ENCODE measurements around the gene LINC01488.

The LINC01488 gene

GRCh38 chr11:69489031-69489745 lies 7.7 kb downstream of the LINC01488 start:
- no peak overlapping the region for H3K4me3 ChIP-seq (ENCODE audit: low read depth, low read length)
- DNase-seq (ENCODE audit: low read depth): no peak
- TF ChIP-seq CTCF (IDR thresholded peaks at IDR 0.05; ENCODE audit: insufficient read depth, low read depth, low read length, missing control alignments): no peak

- DNase-seq (ENCODE audit: low read depth): no peak
- TF ChIP-seq CTCF (IDR thresholded peaks at IDR 0.05; ENCODE audit: insufficient read depth, low read depth, low read length, missing control alignments): no peak
- H3K4me3 ChIP-seq (ENCODE audit: low read depth, low read length): no peak overlapping the region
These were observed 8.4 kb downstream of the LINC01488 start for GRCh38 chr11:69489746-69490365.

GRCh38 chr11:69490516-69490915 lies 9.1 kb downstream of the LINC01488 start:
- H3K4me3 ChIP-seq (ENCODE audit: low read depth, low read length): no peak overlapping the region
- TF ChIP-seq CTCF (IDR thresholded peaks at IDR 0.05; ENCODE audit: insufficient read depth, low read depth, low read length, missing control alignments): no peak
- DNase-seq (ENCODE audit: low read depth): no peak

GRCh38 chr11:69491071-69492031 lies 9.9 kb downstream of the LINC01488 start:
- no peak for TF ChIP-seq CTCF (IDR thresholded peaks at IDR 0.05; ENCODE audit: insufficient read depth, low read depth, low read length, missing control alignments)
- no peak overlapping the region for H3K4me3 ChIP-seq (ENCODE audit: low read depth, low read length)
- DNase-seq (ENCODE audit: low read depth): no peak

GRCh38 chr11:69492201-69492991 lies 10.9 kb downstream of the LINC01488 start:
- H3K4me3 ChIP-seq (ENCODE audit: low read depth, low read length): no peak overlapping the region
- TF ChIP-seq CTCF (IDR thresholded peaks at IDR 0.05; ENCODE audit: insufficient read depth, low read depth, low read length, missing control alignments): no peak
- no peak for DNase-seq (ENCODE audit: low read depth)

Measured in GM12865 (cell line).